Activated T-cell treated with anti-CD3 and anti-CD28 coated beads, Interleukin-2, amount 50 U/mL, for 4 hours (primary cell): ENCODE measurements around the gene SEPTIN10. TPM values are rescaled to one million over a fixed set of nuclear protein-coding genes. Genes with fewer than 3 reads are reported as not detected.

Experiments
- ATAC-seq, 2 donors: fragments of 200-7000 bp; cut with Tn5 transposase; one replicate each; pipeline ENCODE4 v1.10.0; 2021
- DNase-seq: peaks from one replicate; pipeline ENCODE4 v3.0.0-alpha.2; 2020
- H3K27me3 Mint-ChIP-seq: one replicate; pipeline ENCODE4 v1.8.0; 2021; ENCODE audit warnings: low read depth, mixed read lengths
- H3K36me3 Mint-ChIP-seq: one replicate; pipeline ENCODE4 v1.8.0; 2022; ENCODE audit warnings: mixed read lengths; ENCODE audit not compliant: insufficient read depth
- H3K4me1 Mint-ChIP-seq: one replicate; pipeline ENCODE4 v1.8.0; 2021; ENCODE audit warnings: low read depth, mixed read lengths
- H3K4me3 Mint-ChIP-seq: one replicate; pipeline ENCODE4 v1.8.0; 2021; ENCODE audit warnings: mild to moderate bottlenecking, moderate library complexity, mixed read lengths
- H3K9me3 Mint-ChIP-seq: one replicate; pipeline ENCODE4 v1.8.0; 2021; ENCODE audit warnings: mixed read lengths
- total RNA-seq, 3 donors: library from RNA; stranded (reverse); gene quantifications; one replicate each; pipeline ENCODE4 v1.2.1, GENCODE V29; 2021

The SEPTIN10 gene
- 1 to 10 TPM in 2 of 3 donors, under 1 TPM in 1; 0.66 to 1.3 (median 1.1) TPM for total RNA-seq

- peak; percentile 84 to 86 for ATAC-seq
- Mint-ChIP-seq H3K36me3 (no peaks in the 10 kb centered on the region), H3K27me3 (peaks cover 56% of the 10 kb centered on the region)
Observed at GRCh38 chr2:109613922-109614714, at the start of gene SEPTIN10, which contains the start of gene SOWAHC. Gene SEPTIN10 (minus strand): TSS chr2:109613966. CDS start chr2:109613827, 139 bp downstream. Gene SOWAHC (plus strand): TSS chr2:109614364. CDS start chr2:109614490, 126 bp downstream.

GRCh38 chr2:109662889-109663288, 49.1 kb upstream of the SEPTIN10 start:
- H3K36me3 Mint-ChIP-seq: no peaks in the 10 kb centered on the region
- no peaks in the 10 kb centered on the region for H3K4me1 Mint-ChIP-seq
- DNase-seq (no peak), ATAC-seq (no peak)
- peaks cover 12% of the 10 kb centered on the region for H3K27me3 Mint-ChIP-seq
- H3K9me3 Mint-ChIP-seq: no peaks in the 10 kb centered on the region
- H3K4me3 Mint-ChIP-seq: no peak overlapping the region

More at GRCh38 chr2:109613922-109614714, at the start of gene SEPTIN10, which contains the start of gene SOWAHC:
- Mint-ChIP-seq H3K9me3 (no peaks in the 10 kb centered on the region), H3K4me1 (peaks cover 17% of the 10 kb centered on the region), H3K4me3 (peak within 1 kb of the TSS; percentile 79)
- DNase-seq: peak; percentile 71

GRCh38 chr2:109660046-109660860, 46.5 kb upstream of the SEPTIN10 start:
- no peak overlapping the region for H3K4me3 Mint-ChIP-seq
- H3K27me3 Mint-ChIP-seq: peaks cover 10% of the 10 kb centered on the region
- no peaks in the 10 kb centered on the region for H3K36me3 Mint-ChIP-seq
- DNase-seq (no peak), ATAC-seq (no peak)
- no peaks in the 10 kb centered on the region for H3K4me1 Mint-ChIP-seq
- no peaks in the 10 kb centered on the region for H3K9me3 Mint-ChIP-seq

GRCh38 chr2:109659396-109660045, 45.8 kb upstream of the SEPTIN10 start:
- no peak overlapping the region for H3K4me3 Mint-ChIP-seq
- DNase-seq (no peak), ATAC-seq (no peak)
- H3K9me3 Mint-ChIP-seq: no peaks in the 10 kb centered on the region
- H3K36me3 Mint-ChIP-seq: no peaks in the 10 kb centered on the region
- peaks cover 10% of the 10 kb centered on the region for H3K27me3 Mint-ChIP-seq
- H3K4me1 Mint-ChIP-seq: no peaks in the 10 kb centered on the region

GRCh38 chr2:109655287-109655686, 41.5 kb upstream of the SEPTIN10 start:
- DNase-seq: no peak
- no peak overlapping the region for H3K4me3 Mint-ChIP-seq
- H3K36me3 Mint-ChIP-seq: no peaks in the 10 kb centered on the region
- no peaks in the 10 kb centered on the region for H3K4me1 Mint-ChIP-seq
- H3K27me3 Mint-ChIP-seq: peaks cover 9% of the 10 kb centered on the region
- no peaks in the 10 kb centered on the region for H3K9me3 Mint-ChIP-seq
- ATAC-seq: no peak

- DNase-seq (no peak), ATAC-seq (no peak)
- no peaks in the 10 kb centered on the region for H3K9me3 Mint-ChIP-seq
- no peaks in the 10 kb centered on the region for H3K4me1 Mint-ChIP-seq
- H3K36me3 Mint-ChIP-seq: no peaks in the 10 kb centered on the region
- no peak overlapping the region for H3K4me3 Mint-ChIP-seq
- peaks cover 12% of the 10 kb centered on the region for H3K27me3 Mint-ChIP-seq
Observed at GRCh38 chr2:109654326-109655050, 40.7 kb upstream of the SEPTIN10 start.

GRCh38 chr2:109649736-109650695, 36.2 kb upstream of the SEPTIN10 start:
- DNase-seq (no peak), ATAC-seq (no peak)
- Mint-ChIP-seq H3K4me3 (no peak overlapping the region), H3K9me3 (no peaks in the 10 kb centered on the region), H3K4me1 (no peaks in the 10 kb centered on the region), H3K36me3 (no peaks in the 10 kb centered on the region), H3K27me3 (peaks cover 15% of the 10 kb centered on the region)

- DNase-seq: no peak
- no peaks in the 10 kb centered on the region for H3K4me1 Mint-ChIP-seq
- no peaks in the 10 kb centered on the region for H3K9me3 Mint-ChIP-seq
- no peaks in the 10 kb centered on the region for H3K36me3 Mint-ChIP-seq
- no peak for ATAC-seq
- H3K4me3 Mint-ChIP-seq: no peak overlapping the region
- peaks cover 15% of the 10 kb centered on the region for H3K27me3 Mint-ChIP-seq
Observed at GRCh38 chr2:109648041-109648527, 34.3 kb upstream of the SEPTIN10 start.

- no peak for ATAC-seq
- no peaks in the 10 kb centered on the region for H3K4me1 Mint-ChIP-seq
- peaks cover 11% of the 10 kb centered on the region for H3K27me3 Mint-ChIP-seq
- H3K36me3 Mint-ChIP-seq: no peaks in the 10 kb centered on the region
- no peaks in the 10 kb centered on the region for H3K9me3 Mint-ChIP-seq
- H3K4me3 Mint-ChIP-seq: no peak overlapping the region
- no peak for DNase-seq
Observed at GRCh38 chr2:109647636-109648035, 33.9 kb upstream of the SEPTIN10 start.

GRCh38 chr2:109646961-109647360, 33.2 kb upstream of the SEPTIN10 start:
- no peaks in the 10 kb centered on the region for H3K9me3 Mint-ChIP-seq
- H3K4me3 Mint-ChIP-seq: no peak overlapping the region
- no peaks in the 10 kb centered on the region for H3K4me1 Mint-ChIP-seq
- no peaks in the 10 kb centered on the region for H3K36me3 Mint-ChIP-seq
- DNase-seq (no peak), ATAC-seq (no peak)
- H3K27me3 Mint-ChIP-seq: peaks cover 7% of the 10 kb centered on the region

- no peak for DNase-seq
- no peak for ATAC-seq
- H3K27me3 Mint-ChIP-seq: peaks cover 7% of the 10 kb centered on the region
- no peaks in the 10 kb centered on the region for H3K4me1 Mint-ChIP-seq
- no peaks in the 10 kb centered on the region for H3K9me3 Mint-ChIP-seq
- H3K4me3 Mint-ChIP-seq: no peak overlapping the region
- H3K36me3 Mint-ChIP-seq: no peaks in the 10 kb centered on the region
Observed at GRCh38 chr2:109645412-109646184, 31.8 kb upstream of the SEPTIN10 start.

- no peaks in the 10 kb centered on the region for H3K9me3 Mint-ChIP-seq
- ATAC-seq (no peak), DNase-seq (no peak)
- no peaks in the 10 kb centered on the region for H3K4me1 Mint-ChIP-seq
- no peak overlapping the region for H3K4me3 Mint-ChIP-seq
- no peaks in the 10 kb centered on the region for H3K36me3 Mint-ChIP-seq
- peaks cover 7% of the 10 kb centered on the region for H3K27me3 Mint-ChIP-seq
Observed at GRCh38 chr2:109644571-109645275, 31.0 kb upstream of the SEPTIN10 start.
